ENCODE data around the gene PRKD2. TPM values are rescaled to one million over a fixed set of nuclear protein-coding genes. Genes with fewer than 3 reads are reported as not detected.

PRKD2 gene
- total RNA-seq, 4 donors from 2014 or later, result 57.0 to 88.8 (median 64.0) TPM

GRCh38 chr19:46654621-46655152, 62.2 kb downstream of the PRKD2 start:
- peaks cover 0 to 15% of the 10 kb centered on the region in 2 donors for H3K27me3 ChIP-seq

GRCh38 chr19:46650445-46650844, 66.5 kb downstream of the PRKD2 start:
- H3K36me3 ChIP-seq, result no peaks in the 10 kb centered on the region
- no peaks in the 10 kb centered on the region for H3K4me1 ChIP-seq
- H3K4me3 ChIP-seq, result no peak overlapping the region
- TF ChIP-seq POLR2A (IDR thresholded peaks at IDR 0.05) (no peak), CTCF (IDR thresholded peaks at IDR 0.05) (no peak)
- H3K27me3 ChIP-seq, result peaks cover 0 to 5% of the 10 kb centered on the region in 2 donors
- no peak overlapping the region for H3K27ac ChIP-seq
- no peaks in the 10 kb centered on the region for H3K9me3 ChIP-seq
- no peak for DNase-seq

More at GRCh38 chr19:46654621-46655152, 62.2 kb downstream of the PRKD2 start:
- Histone ChIP-seq H3K4me1 (peaks cover 0 to 7% (median 3%) of the 10 kb centered on the region in 4 donors), H3K4me3 (no peak overlapping the region), H3K27ac (peak overlapping the region in 2 of 4 donors; percentile 70), H3K9me3 (no peaks in the 10 kb centered on the region), H3K36me3 (no peaks in the 10 kb centered on the region)
- DNase-seq, result no peak
- TF ChIP-seq CTCF (IDR thresholded peaks at IDR 0.05), result no peak
- TF ChIP-seq POLR2A (IDR thresholded peaks at IDR 0.05), result no peak

DNA sequence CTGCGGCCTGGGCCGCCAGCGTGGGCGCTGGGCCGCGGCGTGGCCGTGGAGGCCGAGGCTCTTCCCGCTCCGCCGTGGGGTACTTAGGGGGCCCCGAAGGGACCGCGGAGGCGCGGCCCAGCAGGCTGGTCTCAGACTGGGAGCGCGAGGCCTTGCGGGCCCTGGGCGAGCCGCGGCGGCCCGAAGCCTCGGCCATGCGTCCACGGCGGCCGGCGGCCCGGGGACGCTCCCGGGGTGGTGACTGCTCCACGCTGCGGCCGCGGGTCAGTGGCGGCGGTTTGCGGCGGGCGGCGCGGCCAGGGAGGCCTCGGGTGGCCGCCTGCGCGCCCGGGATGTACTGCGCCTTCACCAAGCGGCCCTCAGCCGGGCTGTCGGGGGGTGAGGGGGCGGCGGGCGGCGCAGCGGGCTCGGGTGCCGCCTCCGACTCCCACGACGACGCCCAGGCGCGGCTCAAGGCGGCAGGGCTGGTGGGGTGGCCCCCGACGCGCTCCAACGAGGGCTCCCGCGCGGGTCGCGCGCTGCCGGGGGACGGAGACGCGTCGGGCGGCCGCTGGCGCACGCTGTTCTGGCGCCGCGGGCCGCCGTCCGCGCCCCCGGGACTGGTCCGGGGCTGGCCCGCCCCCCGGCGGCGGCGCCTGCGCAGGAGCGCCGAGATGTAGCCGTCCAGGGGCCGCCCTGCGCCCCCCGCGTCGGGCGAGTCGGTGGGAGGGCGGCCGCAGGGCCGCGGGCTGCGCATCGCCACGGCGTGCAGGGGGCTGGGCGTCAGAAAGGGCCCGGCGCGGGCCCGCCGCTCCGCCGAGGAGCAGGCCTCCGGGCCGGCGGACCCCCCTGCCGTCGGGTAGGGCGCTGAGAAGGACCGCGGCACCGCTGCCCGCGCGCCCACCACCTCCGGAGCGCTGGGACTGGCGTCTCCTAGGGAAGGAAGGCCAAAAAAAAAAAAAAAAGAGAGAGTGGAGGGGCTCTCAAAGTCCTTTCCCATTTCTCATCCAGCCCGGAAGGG, 67.7 kb downstream of the PRKD2 start:
- H3K4me1 ChIP-seq, result peaks cover 0 to 8% (median 0%) of the 10 kb centered on the region in 4 donors
- no peaks in the 10 kb centered on the region for H3K9me3 ChIP-seq
- TF ChIP-seq CTCF (IDR thresholded peaks at IDR 0.05) (no peak), POLR2A (IDR thresholded peaks at IDR 0.05) (no peak)
- H3K27me3 ChIP-seq, result peaks cover 0 to 5% of the 10 kb centered on the region in 2 donors
- no peak overlapping the region for H3K27ac ChIP-seq
- DNase-seq, result no peak
- no peaks in the 10 kb centered on the region for H3K36me3 ChIP-seq
- no peak overlapping the region for H3K4me3 ChIP-seq

DNA sequence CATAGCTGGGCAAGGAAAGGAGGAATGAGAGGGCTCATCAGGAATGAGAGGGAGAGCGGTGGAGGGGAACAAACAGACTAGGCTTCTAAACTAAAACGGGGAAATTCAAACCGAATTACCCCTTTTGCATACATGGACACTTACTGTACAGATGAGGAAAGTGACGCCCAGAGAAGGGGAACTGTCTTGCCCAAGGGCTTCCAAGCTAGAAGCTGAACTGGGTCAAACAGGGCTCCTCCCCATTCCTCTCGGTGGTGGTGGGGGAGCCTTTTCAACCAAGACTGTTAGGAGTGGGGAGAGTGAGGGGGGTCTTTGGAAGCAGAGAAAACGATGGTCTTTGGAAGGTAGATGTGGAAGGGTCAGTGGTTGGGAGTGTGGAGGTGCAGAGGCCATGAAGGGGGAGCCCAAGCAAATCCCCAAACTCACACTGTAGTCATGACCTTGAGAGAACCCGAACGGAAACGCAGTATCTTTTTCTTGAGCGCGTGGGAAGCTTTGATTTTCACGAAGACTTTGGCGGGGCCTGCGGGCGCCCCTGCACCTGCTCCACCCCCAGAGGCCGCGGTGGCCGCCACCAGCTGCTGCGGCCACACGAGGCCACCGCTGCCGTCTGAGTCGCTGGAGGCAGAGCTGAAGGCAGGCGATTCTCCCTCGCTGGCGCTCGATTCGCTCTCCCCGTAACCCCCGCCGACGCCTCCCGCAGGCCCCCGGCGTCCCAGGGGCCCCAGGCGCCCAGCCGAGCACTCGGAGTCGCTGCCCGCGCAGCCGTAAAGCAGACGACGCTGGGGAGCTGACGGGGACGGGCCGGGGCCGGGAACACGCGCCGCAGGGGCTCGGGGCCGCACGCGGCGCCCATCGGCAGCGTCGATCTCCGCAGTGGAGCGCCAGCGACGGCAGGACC, 68.6 kb downstream of the PRKD2 start:
- H3K4me3 ChIP-seq, result no peak overlapping the region
- H3K36me3 ChIP-seq, result no peaks in the 10 kb centered on the region
- H3K9me3 ChIP-seq, result no peaks in the 10 kb centered on the region
- DNase-seq, result no peak
- H3K27ac ChIP-seq, result no peak overlapping the region
- H3K27me3 ChIP-seq, result peaks cover 0 to 5% of the 10 kb centered on the region in 2 donors
- TF ChIP-seq POLR2A (IDR thresholded peaks at IDR 0.05) (no peak), CTCF (IDR thresholded peaks at IDR 0.05) (no peak)
- H3K4me1 ChIP-seq, result peaks cover 0 to 8% (median 0%) of the 10 kb centered on the region in 4 donors

DNA sequence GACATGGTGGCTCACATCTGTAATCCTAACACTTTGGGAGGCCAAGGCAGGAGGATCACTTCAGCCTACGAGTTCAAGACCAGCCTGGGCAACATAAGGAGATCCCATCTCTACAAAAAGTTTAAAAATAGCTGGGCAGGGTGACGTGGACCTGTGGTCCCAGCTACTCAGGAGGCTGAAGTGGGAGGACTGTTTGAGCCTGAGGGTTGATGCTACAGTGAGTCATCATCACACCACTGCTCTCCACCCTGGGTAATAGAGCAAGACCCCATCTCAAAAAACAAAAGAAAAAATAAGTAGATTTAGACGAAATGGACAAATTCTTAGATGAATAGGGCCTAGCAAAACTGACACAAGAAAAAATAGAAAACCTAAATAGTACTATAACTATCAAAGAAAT, 70.5 kb downstream of the PRKD2 start:
- H3K36me3 ChIP-seq, result no peaks in the 10 kb centered on the region
- H3K4me3 ChIP-seq, result no peak overlapping the region
- H3K27ac ChIP-seq, result no peak overlapping the region
- H3K9me3 ChIP-seq, result no peaks in the 10 kb centered on the region
- no peak for DNase-seq
- no peak for TF ChIP-seq CTCF (IDR thresholded peaks at IDR 0.05)
- no peak for TF ChIP-seq POLR2A (IDR thresholded peaks at IDR 0.05)
- H3K4me1 ChIP-seq, result peaks cover 0 to 8% (median 0%) of the 10 kb centered on the region in 4 donors
- H3K27me3 ChIP-seq, result peaks cover 0 to 5% of the 10 kb centered on the region in 2 donors

Measured in Peyer's patch (tissue), 4 donors.